Immature natural killer cell (primary cell): ENCODE measurements around the gene IL17REL. TPM values are rescaled to one million over a fixed set of nuclear protein-coding genes. Genes with fewer than 3 reads are reported as not detected.
"Not testable (repeated sequence)": the region's sequence is repeated elsewhere in the genome, so short reads cannot be mapped to it uniquely, and the experiment has no call there.

Experiments
- DNase-seq, 3 donors: peaks; one replicate each; pipeline ENCODE4 v3.0.0; 2022; ENCODE audit warnings: mixed read lengths in 1 of 3
- H3K27ac Mint-ChIP-seq, 6 donors: one replicate each; pipeline ENCODE4 v1.8.0; 2020; ENCODE audit warnings: mixed read lengths in 6 of 6, mild to moderate bottlenecking in 5 of 6, inconsistent platforms in 4 of 6, moderate library complexity in 3 of 6
- H3K27me3 Mint-ChIP-seq, 3 donors: one replicate each; pipeline ENCODE4 v1.8.0; 2020 to 2021; ENCODE audit warnings: low read depth in 3 of 3, mild to moderate bottlenecking in 3 of 3, mixed read lengths in 3 of 3, moderate library complexity in 3 of 3, inconsistent platforms in 1 of 3
- H3K36me3 Mint-ChIP-seq, 3 donors: one replicate each; pipeline ENCODE4 v1.8.0; 2020; ENCODE audit warnings: mixed read lengths in 3 of 3, inconsistent platforms in 2 of 3, mild to moderate bottlenecking in 2 of 3
- H3K4me1 Mint-ChIP-seq, 2 donors: one replicate each; pipeline ENCODE4 v1.8.0; 2020; ENCODE audit warnings: inconsistent platforms in 2 of 2, mild to moderate bottlenecking in 2 of 2, mixed read lengths in 2 of 2, moderate library complexity in 1 of 2
- H3K4me3 Mint-ChIP-seq, 5 donors: one replicate each; pipeline ENCODE4 v1.8.0; 2020; ENCODE audit warnings: mild to moderate bottlenecking in 5 of 5, mixed read lengths in 5 of 5, inconsistent platforms in 3 of 5, moderate library complexity in 3 of 5
- H3K9me3 Mint-ChIP-seq, 6 donors: one replicate each; pipeline ENCODE4 v1.8.0; 2020; ENCODE audit warnings: mild to moderate bottlenecking in 6 of 6, mixed read lengths in 6 of 6, inconsistent platforms in 4 of 6, moderate library complexity in 3 of 6
- polyA plus RNA-seq, 3 donors: library from polyadenylated mRNA; unstranded; fragments of 300-500 nt; fragmentation: Illumina TruSeq; gene quantifications; one replicate each; pipeline ENCODE4 v1.2.3, GENCODE V29; 2021

The IL17REL gene
- polyA plus RNA-seq, 3 donors from 2014 or later = not detected

- Mint-ChIP-seq H3K27ac (no peak overlapping the region), H3K27me3 (peaks cover 0 to 2% (median 0%) of the 10 kb centered on the region in 3 donors), H3K9me3 (no peaks in the 10 kb centered on the region)
These were observed 62.1 kb downstream of the IL17REL start for GRCh38 chr22:49950396-49950994.

GRCh38 chr22:49949914-49950292 lies 62.7 kb downstream of the IL17REL start:
- H3K4me1 Mint-ChIP-seq = peaks cover 15 to 16% of the 10 kb centered on the region in 2 donors
- H3K36me3 Mint-ChIP-seq = no peaks in the 10 kb centered on the region
- H3K27ac Mint-ChIP-seq = no peak overlapping the region
- peaks cover 0 to 3% (median 0%) of the 10 kb centered on the region in 3 donors for H3K27me3 Mint-ChIP-seq
- DNase-seq = no peak
- H3K9me3 Mint-ChIP-seq = no peaks in the 10 kb centered on the region
- no peak overlapping the region for H3K4me3 Mint-ChIP-seq

More at GRCh38 chr22:49950396-49950994, 62.1 kb downstream of the IL17REL start:
- Mint-ChIP-seq H3K4me3 (no peak overlapping the region), H3K4me1 (peaks cover 10 to 12% of the 10 kb centered on the region in 2 donors), H3K36me3 (no peaks in the 10 kb centered on the region)
- DNase-seq = no peak

DNA sequence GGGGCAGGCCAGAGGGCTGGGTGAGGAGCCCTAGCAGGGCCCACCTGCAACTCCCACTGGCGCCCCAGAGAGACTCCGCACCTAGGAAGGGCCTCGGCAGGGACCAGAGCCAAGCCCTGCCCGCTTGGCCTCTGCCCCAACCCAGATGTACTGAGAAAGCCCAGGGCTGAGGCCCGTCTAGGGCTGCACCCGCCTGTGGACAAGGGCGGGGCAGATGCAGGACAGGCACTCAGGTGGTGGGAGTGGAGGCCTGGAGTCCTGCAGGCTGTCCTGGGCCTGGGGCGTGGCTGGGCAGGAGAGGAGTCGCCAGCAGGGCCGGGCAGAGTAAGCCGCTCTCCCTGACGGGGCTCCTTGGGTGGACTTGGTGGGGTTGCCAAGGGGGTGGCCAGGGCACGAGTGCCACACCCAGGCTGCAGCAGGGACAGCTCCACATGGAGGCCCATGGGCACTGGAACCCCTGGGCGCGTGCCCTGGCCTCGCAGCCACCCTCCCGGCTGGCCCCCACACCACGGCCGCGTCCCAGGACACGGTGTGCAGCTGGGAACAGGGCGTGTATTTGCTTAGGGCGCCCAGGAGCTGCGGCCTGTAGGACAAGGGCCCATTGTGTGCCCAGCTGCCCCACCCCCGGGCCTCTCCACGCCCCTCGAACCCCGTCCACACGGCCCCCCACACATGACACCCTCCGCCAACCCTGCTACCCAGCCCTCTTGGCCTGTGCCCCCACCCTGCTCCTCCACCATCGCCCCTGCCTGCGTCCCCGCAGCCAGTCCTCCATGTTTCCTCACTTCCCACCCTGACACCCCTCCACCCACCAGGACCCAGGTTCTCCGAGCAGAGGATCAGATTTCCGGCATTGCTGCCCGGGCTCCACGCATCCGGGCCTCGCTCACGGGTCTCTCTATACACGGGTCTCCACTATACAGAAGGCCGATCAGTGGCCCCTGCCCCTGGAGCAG lies 63.3 kb downstream of the IL17REL start:
- no peak overlapping the region for H3K4me3 Mint-ChIP-seq
- no peak for DNase-seq
- peaks cover 0 to 3% (median 0%) of the 10 kb centered on the region in 3 donors for H3K27me3 Mint-ChIP-seq
- H3K4me1 Mint-ChIP-seq = peaks cover 16% of the 10 kb centered on the region in 2 donors
- H3K36me3 Mint-ChIP-seq = no peaks in the 10 kb centered on the region
- no peak overlapping the region for H3K27ac Mint-ChIP-seq
- no peaks in the 10 kb centered on the region for H3K9me3 Mint-ChIP-seq

- no peak overlapping the region for H3K4me3 Mint-ChIP-seq
- no peak for DNase-seq
- peaks cover 0 to 3% (median 0%) of the 10 kb centered on the region in 3 donors for H3K27me3 Mint-ChIP-seq
- no peaks in the 10 kb centered on the region for H3K9me3 Mint-ChIP-seq
- H3K36me3 Mint-ChIP-seq = no peaks in the 10 kb centered on the region
- no peak overlapping the region for H3K27ac Mint-ChIP-seq
- H3K4me1 Mint-ChIP-seq = peaks cover 16% of the 10 kb centered on the region in 2 donors
These were observed 64.2 kb downstream of the IL17REL start for GRCh38 chr22:49948116-49948957.

GRCh38 chr22:49947296-49947622 lies 65.3 kb downstream of the IL17REL start:
- Mint-ChIP-seq H3K27me3 (peaks cover 0 to 3% (median 0%) of the 10 kb centered on the region in 3 donors), H3K4me3 (no peak overlapping the region), H3K27ac (peak overlapping the region in 1 of 6 donors; percentile 93), H3K9me3 (no peaks in the 10 kb centered on the region), H3K4me1 (peaks cover 16% of the 10 kb centered on the region in 2 donors), H3K36me3 (no peaks in the 10 kb centered on the region)
- DNase-seq = no peak

- Mint-ChIP-seq H3K27me3 (peaks cover 0 to 3% (median 0%) of the 10 kb centered on the region in 3 donors), H3K36me3 (no peaks in the 10 kb centered on the region), H3K4me1 (peaks cover 16% of the 10 kb centered on the region in 2 donors), H3K4me3 (no peak overlapping the region), H3K9me3 (no peaks in the 10 kb centered on the region), H3K27ac (peak overlapping the region in 3 of 6 donors; percentile 45 to 93 (median 49))
- no peak for DNase-seq
These were observed 65.8 kb downstream of the IL17REL start for GRCh38 chr22:49946612-49947295.

DNA sequence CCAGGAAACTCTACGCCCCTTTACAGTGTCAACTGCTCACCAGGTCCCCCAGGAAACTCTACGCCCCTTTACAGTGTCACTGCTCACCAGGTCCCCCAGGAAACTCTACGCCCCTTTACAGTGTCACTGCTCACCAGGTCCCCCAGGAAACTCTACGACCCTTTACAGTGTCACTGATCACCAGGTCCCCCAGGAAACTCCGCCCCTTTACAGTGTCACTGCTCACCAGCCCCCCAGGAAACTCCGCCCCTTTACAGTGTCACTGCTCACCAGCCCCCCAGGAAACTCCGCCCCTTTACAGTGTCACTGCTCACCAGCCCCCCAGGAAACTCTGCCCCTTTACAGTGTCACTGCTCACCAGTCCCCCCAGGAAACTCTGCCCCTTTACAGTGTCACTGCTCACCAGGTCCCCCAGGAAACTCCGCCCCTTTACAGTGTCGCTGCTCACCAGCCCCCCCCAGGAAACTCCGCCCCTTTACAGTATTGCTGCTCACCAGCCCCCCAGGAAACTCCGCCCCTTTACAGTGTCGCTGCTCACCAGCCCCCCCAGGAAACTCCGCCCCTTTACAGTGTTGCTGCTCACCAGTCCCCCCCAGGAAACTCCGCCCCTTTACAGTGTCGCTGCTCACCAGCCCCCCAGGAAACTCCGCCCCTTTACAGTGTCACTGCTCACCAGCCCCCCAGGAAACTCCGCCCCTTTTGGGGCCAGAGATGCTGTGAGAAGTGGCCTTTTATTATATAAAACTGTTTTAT lies 67.3 kb downstream of the IL17REL start:
- Mint-ChIP-seq H3K27ac (peak overlapping the region; percentile 83 to 96 (median 92)), H3K4me1 (peaks cover 16% of the 10 kb centered on the region in 2 donors), H3K4me3 (peak overlapping the region; percentile 10 to 63 (median 20))
- not testable (repeated sequence) for H3K36me3 Mint-ChIP-seq, H3K9me3 Mint-ChIP-seq, H3K27me3 Mint-ChIP-seq
- DNase-seq = peak; percentile 55 to 77 (median 77)

Other genes with a start within 250 kb of the IL17REL start
- gene BRD1, start 184.9 kb downstream of the IL17REL start, polyA plus RNA-seq = 1 to 10 TPM; 1.5 to 4.5 (median 2.1) TPM
- gene ZBED4, start 158.9 kb downstream of the IL17REL start, polyA plus RNA-seq = 1 to 10 TPM; 4.1 to 9.7 (median 4.6) TPM
- 10 to 100 TPM; 11.7 to 26.6 (median 12.6) TPM for gene ALG12, start 94.3 kb downstream of the IL17REL start, polyA plus RNA-seq
- 10 to 100 TPM; 61.3 to 94.8 (median 76.9) TPM for gene CRELD2, start 94.1 kb downstream of the IL17REL start, polyA plus RNA-seq
- 10 to 100 TPM; 14.5 to 20.6 (median 15.8) TPM for gene PIM3, start 52.0 kb downstream of the IL17REL start, polyA plus RNA-seq
- gene TTLL8, start 45.5 kb upstream of the IL17REL start, polyA plus RNA-seq = not detected
- gene MLC1, start 72.7 kb upstream of the IL17REL start, polyA plus RNA-seq = 100 to 1,000 TPM in 1 of 3 donors, 10 to 100 TPM in 2; 64.8 to 123 (median 71.7) TPM
- 1 to 10 TPM in 1 of 3 donors, not detected in 2; 1.4 TPM for gene MOV10L1, start 77.2 kb upstream of the IL17REL start, polyA plus RNA-seq
- gene PANX2, start 158.0 kb upstream of the IL17REL start, polyA plus RNA-seq = under 1 TPM in 1 of 3 donors, not detected in 2; 0.07 TPM
- gene TRABD, start 173.1 kb upstream of the IL17REL start, polyA plus RNA-seq = 10 to 100 TPM; 33.2 to 63.5 (median 35.3) TPM
- 1 to 10 TPM; 2.6 to 5.7 (median 3.6) TPM for gene SELENOO, start 188.2 kb upstream of the IL17REL start, polyA plus RNA-seq
- gene TUBGCP6, start 232.3 kb upstream of the IL17REL start, polyA plus RNA-seq = 10 to 100 TPM in 2 of 3 donors, 1 to 10 TPM in 1; 5.2 to 18.0 (median 12.4) TPM
- 10 to 100 TPM in 2 of 3 donors, 1 to 10 TPM in 1; 10.0 to 13.4 (median 11.2) TPM for gene HDAC10, start 238.5 kb upstream of the IL17REL start, polyA plus RNA-seq
- under 1 TPM in 2 of 3 donors, not detected in 1; 0.13 to 0.31 TPM for gene MAPK12, start 248.9 kb upstream of the IL17REL start, polyA plus RNA-seq